LoVo (cell line): Measurements from ENCODE around the gene DOK3.

Experiments
- DNase-seq: peaks from one replicate; pipeline ENCODE4 v3.0.0-alpha.2; 2016; ENCODE audit warnings: low spot score

The DOK3 gene

DNA sequence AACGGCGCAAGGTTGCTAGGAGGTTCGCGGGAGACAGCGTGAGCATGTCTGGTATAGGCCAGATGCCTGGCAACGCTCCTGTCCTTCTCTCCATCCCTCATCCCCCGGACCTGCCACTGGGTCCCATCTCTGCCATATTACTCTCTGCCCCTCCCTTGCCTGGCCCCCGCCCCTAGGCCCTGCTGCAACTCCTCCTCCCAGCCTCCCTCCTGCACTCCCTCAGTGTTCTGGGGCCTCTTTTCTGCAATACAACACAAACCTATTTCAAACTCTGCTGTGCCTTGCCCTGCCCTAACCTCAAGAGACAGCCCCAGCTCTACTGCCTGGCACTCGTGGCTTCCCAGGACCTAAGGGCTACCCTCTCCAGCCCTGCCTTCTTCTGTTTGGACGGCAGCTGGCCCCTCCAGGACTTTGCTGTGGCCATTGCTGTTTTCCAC is 27.2 kb downstream of the DOK3 start:
- no peak for DNase-seq

DNA sequence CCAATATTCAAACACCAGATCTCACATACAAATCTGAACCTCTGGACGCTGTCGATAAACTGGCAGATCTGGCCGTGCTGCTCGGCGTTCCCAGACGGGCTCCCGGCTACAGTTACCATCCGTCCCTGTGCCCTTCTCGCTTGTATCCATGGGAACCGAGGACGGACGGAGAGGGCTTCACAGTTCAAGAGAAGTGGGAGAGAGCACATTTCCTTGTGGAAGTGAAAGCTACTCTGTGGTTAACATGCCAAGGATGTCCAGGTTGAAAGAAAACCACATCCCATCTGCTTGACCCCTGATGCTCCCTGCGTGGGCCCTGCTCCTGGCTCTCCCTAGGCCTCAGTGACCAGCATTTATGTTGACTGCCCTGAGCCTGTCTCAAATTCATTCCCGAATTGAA is 29.9 kb downstream of the DOK3 start:
- no peak for DNase-seq

DNA sequence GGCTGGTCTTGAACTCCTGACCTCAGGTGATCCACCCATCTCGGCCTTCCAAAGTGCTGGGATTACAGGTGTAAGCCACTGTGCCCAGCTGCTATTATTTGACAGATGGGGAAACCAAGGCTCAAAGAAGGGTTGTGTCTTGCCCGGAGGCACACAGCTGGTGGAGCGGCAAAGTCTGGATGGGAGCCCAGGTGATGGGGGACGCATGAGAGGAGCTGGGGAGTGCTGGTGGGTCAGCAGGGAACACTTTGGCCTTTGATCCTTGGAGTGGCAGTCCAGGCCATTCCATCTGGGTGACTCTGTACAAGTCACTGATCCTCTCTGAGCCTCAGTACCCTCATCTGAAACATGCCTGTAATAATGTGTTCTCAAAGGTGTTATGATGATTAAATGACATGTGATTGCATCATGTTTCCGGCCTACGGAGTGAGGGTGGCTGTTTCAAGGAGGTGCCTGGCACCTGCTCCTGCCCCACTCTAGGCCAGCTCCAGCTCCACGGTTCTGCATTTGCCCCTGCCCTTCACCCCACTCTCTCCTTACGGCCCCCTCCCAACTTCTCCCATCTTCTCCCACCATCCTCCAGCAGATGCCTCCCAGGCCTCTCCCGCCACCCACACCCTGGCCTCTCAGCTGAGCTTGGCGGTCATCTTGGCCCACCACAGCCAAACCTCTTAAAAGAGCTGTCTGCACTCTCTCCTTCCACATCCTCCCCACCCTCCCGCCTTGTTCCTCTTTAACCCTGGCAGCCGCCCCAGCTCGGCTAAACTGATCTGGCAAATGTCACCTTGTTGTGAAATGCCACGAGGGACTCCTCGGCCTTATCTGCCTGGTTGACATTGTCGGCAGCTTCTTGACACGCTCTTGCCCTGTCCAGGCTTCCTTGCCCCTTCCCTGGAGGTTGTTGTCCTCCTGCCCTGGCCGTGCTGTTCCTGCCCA is 30.6 kb downstream of the DOK3 start:
- no peak for DNase-seq

DNA sequence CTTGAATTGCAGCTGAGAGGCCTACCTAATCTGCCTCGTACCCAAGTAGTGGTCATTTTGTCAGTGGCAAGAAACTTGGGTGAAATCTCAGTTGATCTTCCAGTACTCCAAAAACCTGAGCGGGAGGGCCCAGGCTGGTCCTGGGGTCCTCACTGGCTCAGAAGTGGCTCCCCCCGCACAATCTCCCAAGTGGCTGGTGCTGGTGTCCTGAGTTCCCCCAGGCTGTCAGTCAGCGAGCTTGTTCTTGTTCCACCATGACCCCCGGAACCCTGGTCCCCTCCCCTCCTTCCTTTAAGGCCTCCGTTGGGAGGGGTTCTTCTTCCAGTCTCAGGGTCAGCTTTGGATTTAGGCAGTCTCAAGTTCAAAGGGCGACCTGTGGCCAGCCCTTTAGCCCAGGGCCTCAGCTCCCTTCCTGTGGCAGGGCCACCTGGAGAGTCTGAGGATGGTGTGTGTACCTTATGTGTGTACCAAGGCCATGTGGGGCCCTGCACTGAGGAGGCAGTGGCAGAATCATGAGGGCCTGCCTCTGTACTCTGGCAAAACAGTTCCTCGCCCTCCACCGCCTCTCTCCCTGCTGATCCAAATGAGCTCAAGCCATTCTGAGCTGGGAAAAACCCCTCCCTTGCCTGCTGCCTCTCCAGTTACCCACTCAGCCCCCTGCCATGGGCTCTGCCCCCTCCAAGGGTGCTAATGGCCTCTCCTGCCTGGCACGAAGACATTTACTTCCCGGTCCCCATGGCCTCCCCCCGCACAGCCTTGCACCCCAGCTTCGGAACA is 31.7 kb downstream of the DOK3 start:
- no peak for DNase-seq

DNA sequence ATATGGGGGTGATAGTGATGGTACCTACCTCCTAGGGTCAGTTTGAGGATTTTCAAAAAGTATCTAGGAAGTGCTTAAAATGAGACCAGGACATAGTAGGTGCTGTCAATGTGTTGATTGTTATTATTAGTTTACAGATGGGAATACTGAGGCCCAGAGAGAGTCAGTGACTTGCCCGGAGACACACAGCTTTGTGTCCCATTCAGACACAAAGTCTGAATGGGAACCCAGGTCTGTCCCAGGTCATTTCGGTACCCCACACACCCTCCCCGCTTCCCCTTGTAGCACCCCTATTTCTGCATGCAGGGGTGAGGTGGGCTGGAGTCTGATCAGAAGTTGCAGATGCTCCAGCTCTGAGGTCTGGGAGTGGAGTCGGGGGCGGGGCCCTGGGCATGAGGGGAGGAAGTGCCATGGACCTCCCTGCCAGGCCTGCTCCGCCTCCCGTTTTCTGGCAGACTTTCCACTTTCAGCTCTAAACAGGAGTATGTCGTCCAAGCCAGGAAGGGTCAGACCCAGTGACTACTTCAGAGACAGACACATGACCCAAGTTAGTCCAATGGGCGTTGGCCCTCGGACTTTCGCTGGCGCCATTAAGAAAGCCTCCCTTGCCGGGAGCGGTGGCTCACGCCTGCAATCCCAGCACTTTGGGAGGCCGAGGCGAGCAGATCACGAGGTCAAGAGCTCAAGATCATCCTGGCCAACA is 32.9 kb downstream of the DOK3 start:
- no peak for DNase-seq

DNA sequence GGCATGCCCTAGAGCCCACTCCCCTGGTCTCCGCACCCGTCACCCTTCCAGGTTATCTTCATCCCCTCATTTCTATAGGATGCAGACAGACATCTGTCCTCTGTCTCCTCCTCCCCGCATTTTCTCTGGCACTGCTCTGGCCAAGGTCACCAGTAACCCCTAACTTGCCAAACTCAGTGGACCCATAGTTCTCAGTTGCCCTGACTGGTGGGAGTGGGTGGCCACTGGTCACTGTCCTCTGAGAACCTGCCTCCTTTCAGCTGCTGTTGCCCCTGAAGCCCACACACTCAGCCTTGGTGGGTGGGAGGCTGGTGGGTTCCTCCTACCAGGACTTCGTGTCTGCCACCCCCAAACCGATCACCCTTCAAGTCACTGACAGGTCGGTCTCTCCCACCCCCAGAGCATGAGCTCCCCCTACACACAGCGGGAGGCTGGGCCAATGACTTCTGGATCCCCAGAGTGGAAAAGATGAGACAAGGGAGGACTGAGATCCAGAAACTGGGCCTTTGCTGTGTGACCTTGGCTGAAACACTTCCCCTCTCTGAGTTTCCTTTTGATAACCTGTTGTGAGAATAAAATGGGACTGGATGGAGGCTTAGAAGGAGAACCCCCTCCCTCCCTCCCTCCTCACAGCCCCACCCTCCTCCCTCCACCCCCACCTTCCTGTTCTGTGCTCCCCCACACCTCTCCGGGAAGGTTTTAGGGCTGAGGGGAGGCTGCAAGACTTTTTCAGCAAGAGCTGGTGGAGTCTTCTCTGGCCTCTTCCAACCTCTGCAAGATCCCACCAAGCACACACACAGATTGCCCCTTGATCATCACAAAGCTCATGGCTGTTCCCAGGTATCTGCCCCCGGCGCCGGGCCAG is 33.8 kb downstream of the DOK3 start:
- no peak for DNase-seq

DNA sequence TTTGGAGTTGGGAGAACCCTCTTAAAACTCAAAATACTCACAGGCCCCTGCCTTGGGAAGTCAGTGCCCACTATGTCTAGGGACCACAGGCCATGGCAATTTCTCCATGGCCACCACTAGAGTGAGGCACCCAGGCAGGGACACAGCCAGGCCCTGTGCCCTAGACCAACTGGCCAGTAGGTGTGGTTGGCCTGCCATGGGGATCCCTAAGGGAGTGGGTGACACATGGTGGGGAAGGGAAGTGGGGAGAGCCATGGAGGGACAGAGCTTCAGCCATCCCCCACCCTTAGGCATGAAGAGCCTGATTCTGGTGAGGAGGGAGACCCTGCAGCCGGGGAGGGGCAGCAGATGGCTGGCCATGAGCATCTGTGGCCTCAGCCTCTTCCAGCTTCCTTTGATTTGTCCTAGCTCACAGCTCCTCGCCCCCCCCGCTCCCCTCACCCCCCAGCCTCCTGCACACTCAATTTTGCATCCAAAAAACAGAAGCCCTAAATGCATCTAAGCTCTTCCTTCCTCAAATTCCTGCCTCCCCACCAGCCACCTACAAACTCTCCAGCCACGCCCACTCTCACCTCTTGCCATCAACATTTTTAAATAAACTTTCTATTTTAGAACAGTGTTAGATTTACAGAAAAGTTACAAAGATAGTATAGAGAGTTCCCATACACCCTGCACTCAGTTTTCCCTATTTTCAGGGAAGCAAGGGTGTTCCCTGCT is 34.6 kb downstream of the DOK3 start:
- no peak for DNase-seq

DNA sequence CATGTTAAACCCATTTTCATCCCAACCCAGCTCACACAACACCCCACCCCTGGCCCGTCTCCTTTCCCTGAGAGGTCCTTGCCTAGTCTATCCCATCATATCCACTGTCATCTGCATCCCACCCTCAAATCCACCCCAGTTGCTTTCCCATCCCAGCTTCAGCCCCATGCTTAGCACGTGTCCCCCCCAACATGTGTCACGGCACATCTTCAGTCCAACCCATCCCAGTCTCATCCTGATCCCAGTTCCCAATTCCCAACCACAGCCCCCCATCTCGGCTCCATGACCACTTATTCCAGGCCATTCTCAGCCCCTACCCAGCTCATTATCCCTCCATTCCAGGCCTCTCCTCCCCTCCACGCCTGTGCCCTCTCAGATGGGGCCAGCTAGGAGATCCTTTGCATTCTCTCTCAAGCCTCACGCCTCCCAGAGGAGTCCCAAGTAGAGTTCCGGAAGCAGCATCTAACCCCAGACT is 35.6 kb downstream of the DOK3 start:
- DNase-seq = no peak

DNA sequence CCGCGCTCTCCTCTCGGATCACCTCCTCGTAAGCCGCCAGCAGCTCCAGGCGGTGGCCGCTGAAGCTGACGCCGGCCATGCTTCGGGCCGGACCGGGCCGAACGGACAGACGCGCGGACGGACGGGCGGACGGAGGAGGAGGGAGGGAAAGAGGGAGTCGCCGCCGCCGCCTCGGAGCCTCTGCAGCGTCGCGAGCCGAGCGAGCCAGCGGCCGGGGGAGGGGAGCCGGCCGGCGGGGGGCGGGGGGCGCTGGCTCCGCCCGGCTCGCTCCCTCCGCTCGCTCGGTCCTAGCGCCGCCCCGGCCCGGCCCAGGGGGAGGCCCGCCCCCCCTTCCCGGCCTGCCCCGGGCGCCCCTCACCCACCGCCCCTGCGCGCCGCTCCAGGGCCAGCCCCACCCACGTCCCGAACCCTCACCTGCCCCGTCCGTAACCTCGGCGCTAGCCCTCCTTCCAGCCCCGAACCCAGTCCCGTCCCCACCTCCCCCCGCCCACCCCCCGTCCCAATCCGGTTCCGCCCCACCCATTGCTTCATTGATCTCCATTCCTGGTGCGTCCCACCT is 36.1 kb downstream of the DOK3 start, which contains the start of gene DBN1:
TSS of gene DBN1 (minus strand) at position 192 of the 559 bp plus-strand sequence. CDS start at position 79, 113 bp downstream.
- peak; percentile 47 for DNase-seq

DNA sequence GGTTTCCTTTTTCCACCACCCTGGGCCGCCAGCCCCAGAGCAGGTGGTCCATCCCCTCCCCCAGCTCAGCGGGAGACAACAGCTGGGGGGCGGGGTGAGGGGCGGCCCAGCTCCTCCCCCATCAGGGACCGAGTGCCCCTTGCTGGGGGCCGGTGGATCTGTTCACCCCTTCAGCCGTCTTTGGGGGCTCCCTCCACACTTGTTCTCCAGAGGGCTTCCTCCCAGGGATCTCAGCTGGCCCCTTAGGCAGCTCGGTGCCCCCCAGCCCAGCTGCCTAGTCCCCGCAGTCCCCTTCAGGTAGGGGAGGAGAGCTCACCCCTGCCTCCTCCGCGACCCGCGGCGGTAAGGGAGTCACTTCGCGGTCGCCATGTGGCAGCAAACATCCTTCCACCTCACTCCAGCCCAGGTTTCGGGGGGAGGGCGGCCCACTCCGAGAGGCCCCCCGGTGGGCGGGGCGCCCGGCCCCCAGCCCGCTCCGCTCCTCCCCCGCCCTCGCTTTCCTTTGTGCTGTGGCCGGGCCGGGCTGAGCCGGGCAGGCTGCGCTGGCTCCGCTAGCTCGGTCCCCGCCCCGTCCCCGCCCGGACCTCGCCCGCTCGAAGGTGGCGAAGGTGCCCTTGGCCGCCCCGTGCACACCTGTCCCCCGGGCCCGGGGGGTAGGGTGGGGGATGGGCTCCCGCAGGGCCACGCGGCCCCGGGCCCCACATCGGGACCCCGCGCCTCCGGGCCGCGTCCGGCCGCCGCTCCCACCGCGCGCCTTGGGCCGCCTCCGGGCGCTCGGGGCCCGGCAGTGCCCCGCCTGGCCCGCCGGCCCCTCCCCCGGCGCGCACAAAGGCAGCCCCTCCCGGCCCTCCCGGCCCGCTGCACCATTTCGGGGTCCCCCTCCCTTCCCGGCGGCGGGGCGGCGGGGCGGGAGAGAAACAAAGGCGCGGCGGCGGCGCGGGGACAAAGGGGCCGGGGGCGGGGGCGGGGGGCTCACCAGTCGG is 36.9 kb downstream of the DOK3 start:
- no peak for DNase-seq

DNA sequence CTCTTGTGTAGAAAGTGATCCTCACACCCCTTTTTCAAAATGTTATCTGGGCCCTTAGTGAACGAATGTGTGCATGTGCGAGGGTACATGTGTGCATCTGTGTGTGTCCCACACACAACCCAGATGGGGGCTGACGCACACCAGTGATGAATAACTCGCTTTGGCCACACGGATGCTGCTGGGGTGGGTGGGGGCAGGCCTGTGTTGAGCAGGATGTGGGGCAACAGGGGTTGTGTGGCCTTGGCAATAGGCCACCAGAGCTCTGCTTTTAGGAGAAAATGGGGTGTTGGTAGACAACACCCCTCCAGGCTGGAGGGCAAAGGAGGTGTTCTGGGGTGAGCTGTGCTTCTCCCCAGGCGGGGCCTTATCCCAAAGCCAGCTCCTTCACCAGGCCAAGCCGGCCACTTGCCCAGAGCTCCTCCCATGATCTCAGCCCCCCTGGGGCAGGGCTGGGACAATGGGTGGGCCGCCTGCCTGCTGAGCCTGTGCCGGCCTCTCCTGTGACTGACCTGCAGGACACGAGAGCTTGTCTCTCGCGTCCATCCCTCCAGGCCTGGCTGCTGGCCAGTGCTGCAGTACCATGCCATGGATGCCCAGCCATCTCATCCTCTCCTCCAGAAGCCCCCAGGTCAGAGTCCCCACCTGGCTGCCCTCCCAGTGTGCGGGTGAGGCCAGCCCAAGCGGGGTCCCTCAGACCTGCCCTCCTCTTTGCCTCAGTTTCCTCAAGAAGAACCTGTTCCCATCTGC is 37.8 kb downstream of the DOK3 start:
- DNase-seq = no peak

DNA sequence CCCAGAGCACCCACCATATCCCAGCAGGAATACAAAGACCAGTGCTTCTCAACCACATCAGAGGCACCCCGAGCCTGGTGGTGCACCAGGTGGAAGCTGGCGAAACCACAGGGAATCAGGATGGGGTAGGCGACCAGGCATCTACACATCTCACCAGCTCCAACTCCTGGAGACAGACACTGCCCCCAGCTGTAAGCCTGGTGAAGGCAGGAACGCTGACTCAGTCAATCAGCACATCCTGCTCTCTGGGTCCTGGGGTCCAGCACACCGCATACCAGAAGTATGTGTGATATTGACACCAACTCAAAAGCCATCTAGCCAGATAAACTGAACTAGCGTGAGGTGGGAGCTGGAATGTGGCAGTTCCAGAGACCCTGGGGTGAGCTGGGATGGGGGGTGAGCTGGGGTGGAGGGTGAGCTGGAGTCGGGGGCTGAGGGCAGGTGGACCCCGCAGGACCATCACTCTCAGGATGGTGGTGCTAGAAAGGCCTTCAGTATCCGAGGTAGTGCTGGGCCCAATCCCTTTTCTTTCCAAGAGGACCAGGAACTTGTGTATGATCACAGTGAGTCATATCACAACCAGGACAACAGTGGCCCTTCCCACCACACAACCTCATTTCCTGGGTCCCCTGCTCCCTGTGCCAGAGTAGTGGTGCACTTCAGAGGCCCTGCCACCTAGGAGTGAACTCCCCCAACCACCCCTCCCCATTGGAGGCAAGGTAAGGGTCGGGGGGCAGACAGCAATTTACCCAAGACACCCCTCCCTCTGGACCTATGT is 38.7 kb downstream of the DOK3 start:
- DNase-seq = no peak

DNA sequence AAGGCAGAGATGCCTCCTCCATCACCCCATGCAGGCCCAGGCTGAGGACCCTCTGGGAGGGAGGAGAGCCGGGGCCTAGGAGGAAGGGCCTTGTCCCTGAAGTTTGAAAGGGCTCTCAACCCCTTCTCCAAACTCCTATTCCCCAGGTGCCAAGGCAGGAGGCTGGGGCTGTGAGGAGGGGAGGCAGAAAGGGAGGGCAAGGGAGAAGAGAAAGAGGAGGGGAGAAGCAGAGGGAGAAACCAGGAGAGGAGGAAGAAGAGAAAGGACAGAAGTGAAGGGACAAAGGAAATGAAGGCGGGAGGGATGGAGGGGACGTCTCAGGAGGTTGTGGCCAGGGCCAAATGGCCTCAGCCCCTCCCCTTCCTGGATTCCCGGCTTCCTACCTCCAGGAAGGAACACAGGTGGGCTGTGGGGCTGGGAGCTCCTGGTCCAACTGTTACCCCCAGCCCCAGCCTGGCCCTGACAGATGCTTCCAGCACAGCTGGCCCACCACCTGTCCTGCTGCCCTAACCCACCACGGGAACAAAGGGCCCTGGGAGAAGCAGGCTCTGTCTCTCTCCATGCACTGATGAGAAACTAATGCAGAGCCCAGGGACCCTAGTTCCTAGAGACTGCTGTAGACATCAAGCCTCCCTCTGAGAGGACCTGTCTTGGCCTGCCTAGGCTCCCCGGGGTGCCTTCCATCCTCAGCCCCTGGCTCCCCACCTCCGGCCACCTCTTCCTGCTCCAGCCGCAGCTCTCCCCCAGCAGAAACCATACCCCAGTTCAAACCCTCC is 39.7 kb downstream of the DOK3 start:
- DNase-seq = no peak

DNA sequence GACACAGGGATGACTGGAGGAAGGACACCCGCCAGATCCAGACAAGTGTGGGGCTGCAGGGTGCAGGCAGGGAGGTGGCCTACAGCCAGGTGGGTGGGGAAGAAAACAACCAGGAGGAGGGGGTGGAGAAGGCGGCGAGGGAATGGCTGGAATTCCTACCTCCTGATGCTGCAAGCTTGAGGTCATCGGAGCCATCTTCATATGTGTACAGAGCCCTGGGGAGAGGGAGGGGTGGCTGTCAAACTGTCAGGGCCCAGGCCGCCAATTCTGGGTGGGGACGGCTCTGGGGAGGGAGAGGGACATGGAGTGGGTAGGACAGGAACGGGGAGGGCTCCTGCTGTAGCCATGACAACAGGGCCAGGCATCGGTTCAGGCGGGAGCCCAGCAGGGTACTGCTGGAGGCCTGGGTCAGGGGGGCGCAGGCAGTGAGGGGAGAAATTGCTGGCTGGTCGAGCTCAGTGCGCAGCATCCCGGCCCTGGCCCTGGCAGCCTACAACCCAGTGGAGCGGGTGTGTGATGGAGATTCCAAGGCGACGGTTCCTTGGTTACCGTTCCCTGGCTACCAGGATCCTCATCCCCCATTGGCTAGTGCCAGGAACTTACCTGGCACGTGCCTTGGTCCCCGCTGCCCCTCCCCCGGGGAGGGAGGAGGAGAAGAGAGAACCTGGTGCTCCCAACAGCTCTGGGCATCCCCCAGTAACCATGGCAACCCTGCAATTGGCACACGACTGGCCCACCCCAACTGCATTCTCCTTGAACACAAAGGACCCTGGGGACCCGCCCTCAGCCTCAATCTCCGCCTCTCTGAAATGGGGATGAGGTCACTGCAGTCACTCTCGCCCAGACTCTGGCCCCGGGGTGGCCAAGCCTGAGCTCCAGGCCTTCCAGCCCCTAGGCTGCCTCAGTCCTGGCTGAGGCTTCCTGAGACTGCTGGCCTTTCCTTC is 40.7 kb downstream of the DOK3 start:
- no peak for DNase-seq

DNA sequence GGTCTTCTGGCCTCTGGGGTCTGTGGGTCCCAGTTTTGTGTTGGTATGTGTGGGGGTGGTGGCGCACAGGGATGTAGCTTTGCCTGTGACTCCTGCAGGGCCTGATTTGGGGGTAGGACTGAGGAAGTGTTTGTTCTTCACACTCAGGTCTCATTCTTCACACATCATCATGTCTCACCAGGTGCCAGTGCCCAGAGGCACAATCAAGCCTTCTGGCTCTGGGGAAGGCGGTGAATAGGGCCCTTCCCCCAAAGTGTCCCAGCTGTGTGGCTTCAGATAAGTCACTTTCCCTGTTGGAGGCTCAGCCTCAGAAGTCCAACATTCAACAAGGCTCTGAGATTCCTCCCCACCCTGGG is 41.3 kb downstream of the DOK3 start:
- no peak for DNase-seq

DNA sequence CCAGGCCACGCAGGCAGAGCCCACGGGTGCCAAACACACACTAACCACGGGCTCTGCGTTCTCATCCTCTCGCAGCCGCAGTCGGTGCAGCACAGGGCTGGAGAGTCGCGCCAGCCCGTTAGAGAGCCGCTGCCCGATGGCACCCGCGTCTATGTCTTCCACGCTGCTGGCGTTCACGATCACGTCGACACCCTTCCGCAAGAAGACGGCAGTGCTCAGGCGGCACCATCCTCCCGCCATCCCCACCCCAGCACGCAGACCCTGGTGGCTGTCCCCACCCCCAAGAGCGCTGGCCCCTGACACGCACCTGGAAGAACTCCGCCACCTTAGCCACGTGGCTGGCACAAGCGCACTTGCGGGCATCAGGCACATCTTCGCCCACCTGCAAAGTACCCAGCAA is 42.2 kb downstream of the DOK3 start:
- DNase-seq = no peak
